LNCaP clone FGC (cell line): ENCODE results near the gene SLC34A1.

Experiments used
- DNase-seq: peaks from one replicate; pipeline ENCODE4 v3.0.0-alpha.2; 2011; ENCODE audit warnings: low read depth
- H3K4me3 ChIP-seq: 2 replicates; pipeline ENCODE4 v1.5.1; 2011; ENCODE audit warnings: mild to moderate bottlenecking, low read depth, low read length, control low read depth
- CTCF ChIP-seq: IDR thresholded peaks from 2 replicates; pipeline ENCODE4 v1.5.1; 2012; ENCODE audit warnings: mild to moderate bottlenecking; ENCODE audit not compliant: control insufficient read depth, insufficient read depth; ENCODE audit errors: extremely low read depth

SLC34A1 gene

DNA sequence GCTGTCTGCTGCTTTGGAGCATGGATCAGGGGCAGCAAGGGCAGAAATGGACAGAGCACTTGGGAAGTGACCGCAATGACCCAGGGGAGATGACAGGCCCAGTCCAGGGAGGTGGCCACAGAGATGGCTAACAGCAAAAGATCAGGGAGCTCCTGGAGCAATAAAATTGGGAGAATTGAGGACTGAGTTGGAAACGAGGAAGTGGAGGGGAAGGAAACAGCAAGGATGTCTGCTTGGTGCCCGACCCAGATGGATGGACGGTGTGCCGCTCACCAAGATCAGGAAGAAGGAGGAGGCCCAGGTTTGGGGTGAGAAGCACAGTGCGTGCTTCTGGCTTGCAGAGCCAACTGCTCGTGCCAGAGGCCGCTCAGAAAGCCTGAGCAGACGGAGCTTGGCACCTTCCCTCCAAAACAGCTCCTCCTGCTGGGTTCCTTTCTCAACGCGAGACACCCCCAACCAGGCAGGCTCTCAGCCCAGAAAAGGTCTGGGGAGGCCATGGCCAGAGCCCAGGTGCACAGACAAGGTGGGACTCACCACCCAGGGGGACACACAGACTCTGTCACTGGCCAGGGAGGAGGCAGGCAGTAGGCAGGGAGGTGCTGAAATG is 1.7 kb upstream of the SLC34A1 start:
- DNase-seq: no peak
- no peak overlapping the region for H3K4me3 ChIP-seq
- peak; percentile 46 for TF ChIP-seq CTCF

DNA sequence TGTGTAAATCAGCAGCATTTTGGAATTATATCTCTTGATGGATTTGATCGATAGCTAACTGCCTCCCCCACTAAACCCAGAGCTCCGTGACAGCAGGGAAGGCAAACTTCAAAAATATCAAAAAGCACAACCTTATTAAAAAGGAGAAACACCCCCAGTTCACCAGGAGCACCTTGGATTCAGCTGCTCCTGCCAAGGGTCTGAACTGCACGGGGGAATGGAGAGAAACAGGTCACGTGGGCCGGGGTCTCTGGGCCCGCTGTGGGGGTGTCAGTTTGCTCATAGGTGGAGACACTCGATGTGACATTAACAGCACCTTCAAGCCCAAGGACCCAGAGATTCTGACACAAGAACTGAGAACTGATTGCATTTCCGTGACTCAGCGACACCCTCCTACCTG is 1.1 kb upstream of the SLC34A1 start:
- H3K4me3 ChIP-seq: no peak overlapping the region
- DNase-seq: no peak
- no peak for TF ChIP-seq CTCF

DNA sequence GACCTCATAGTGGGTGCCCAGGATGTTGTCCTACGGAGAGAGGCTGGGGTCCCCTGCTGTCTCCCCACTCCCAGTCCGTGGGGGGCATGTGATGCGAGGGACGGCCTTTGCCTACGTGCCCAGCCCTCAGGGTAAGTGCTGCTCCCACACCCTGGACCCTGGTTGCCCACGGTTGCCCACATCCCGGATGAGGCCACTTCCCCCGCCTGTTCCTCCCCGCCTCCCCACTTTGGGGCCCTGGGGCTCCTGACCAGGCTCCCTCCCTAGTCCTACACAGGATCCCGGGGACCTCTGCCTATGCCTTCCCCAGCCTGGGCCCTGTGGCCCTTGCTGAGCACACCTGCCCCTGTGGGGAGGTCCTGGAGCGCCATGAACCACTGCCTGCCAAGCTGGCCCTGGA is 1.5 kb downstream of the SLC34A1 start:
- no peak for DNase-seq
- H3K4me3 ChIP-seq: no peak overlapping the region
- no peak for TF ChIP-seq CTCF

DNA sequence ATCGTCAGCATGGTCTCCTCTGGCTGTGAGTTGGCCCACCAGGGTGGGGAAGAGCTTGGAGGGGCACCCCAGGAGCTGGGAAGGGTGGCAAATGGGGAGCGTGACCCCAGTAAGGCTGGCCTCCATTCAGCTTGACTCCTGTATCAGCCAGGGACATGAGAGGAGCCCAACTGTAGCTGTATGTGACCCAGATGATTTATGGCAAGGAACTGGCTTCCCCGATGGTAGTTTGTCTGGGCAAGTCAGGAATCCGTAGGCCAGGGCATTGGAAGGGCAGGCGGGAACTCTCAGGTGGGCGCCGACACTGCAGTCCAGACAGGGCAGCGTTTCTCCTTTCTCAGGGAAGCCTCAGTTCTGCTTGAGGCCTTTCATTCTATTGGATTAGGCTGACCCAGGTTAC is 2.3 kb downstream of the SLC34A1 start:
- no peak overlapping the region for H3K4me3 ChIP-seq
- DNase-seq: no peak
- no peak for TF ChIP-seq CTCF

- no peak for DNase-seq
- H3K4me3 ChIP-seq: no peak overlapping the region
- no peak for TF ChIP-seq CTCF
Measured at GRCh38 chr5:177387405-177387804, 3.2 kb downstream of the SLC34A1 start.

DNA sequence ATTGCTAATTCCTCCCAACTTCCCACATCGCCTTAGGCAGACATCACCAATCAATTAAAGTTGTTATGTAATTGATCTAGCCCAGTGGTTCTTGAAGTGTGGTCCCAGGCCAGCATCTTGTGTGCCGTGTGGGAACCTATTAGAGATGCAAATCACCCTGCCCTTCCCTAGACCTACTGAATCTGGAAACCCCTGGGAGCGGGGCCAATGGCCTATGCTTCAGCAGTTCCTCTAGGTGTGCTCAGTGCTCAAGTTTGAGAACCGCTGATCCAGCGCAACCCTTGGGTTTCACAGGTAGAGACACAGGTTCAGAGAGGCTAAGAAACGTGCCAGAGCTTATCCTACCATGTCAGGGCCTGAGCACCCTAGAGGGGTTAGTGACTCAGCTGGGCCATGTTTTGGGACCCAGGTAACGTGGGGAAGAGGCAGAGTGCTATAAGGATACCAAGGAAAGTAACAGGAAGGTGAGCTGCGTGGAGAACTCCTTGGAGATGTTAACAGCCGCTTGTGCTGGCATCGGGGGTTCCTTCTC is 4.4 kb downstream of the SLC34A1 start:
- TF ChIP-seq CTCF: no peak

GRCh38 chr5:177389241-177390169 is 5.3 kb downstream of the SLC34A1 start:
- no peak for TF ChIP-seq CTCF
- H3K4me3 ChIP-seq: no peak overlapping the region
- DNase-seq: no peak

More for the DNA sequence above, 4.4 kb downstream of the SLC34A1 start:
- DNase-seq: no peak
- H3K4me3 ChIP-seq: no peak overlapping the region
